ENCODE data around the gene HOXC4.

DNA sequence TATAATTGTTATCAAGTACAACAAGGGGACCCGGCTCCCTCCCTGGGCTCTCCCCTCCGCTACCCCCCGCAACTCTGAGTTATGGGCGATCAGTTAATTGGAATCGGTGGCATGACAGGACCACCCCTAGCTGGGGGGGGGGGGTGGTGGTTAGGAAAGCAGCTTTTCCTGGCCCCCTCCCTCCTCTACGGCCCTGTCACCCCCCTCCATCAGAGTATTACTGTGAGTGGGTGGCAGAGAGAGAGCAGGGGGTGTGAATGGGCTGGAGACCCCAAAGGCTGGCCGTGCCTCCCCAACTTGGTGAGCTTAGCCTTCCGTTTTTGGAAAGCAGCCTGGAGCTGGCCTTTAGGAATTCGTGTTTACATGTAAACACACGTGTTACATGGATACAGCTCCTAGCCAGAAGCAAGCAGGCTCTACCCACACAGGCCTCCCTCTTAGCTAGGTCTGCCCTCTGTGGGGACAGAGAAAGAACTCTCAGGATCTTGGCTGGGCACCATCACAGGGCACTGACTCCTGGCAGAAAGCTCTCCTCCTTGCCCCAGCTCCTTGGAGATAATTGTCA lies 1.1 kb upstream of the HOXC4 start:
- TF ChIP-seq POLR2A (IDR thresholded peaks at IDR 0.05; ENCODE audit: low read length) (no peak), SMC3 (IDR thresholded peaks at IDR 0.05) (no peak), KDM1A (IDR thresholded peaks at IDR 0.05; ENCODE audit: low read depth) (no peak), EP300 (IDR thresholded peaks at IDR 0.05) (no peak), RCOR1 (IDR thresholded peaks at IDR 0.05; ENCODE audit: low read depth, low read length) (no peak), CEBPB (IDR thresholded peaks at IDR 0.05) (no peak), MAZ (IDR thresholded peaks at IDR 0.05; ENCODE audit: borderline replicate concordance, low read depth, low read length) (no peak), TP53 (CRISPR knock-in tag; IDR thresholded peaks at IDR 0.05) (no peak), RNF2 (IDR thresholded peaks at IDR 0.05; ENCODE audit: borderline replicate concordance, low read depth) (no peak)
- TF ChIP-seq, protein P1, sequence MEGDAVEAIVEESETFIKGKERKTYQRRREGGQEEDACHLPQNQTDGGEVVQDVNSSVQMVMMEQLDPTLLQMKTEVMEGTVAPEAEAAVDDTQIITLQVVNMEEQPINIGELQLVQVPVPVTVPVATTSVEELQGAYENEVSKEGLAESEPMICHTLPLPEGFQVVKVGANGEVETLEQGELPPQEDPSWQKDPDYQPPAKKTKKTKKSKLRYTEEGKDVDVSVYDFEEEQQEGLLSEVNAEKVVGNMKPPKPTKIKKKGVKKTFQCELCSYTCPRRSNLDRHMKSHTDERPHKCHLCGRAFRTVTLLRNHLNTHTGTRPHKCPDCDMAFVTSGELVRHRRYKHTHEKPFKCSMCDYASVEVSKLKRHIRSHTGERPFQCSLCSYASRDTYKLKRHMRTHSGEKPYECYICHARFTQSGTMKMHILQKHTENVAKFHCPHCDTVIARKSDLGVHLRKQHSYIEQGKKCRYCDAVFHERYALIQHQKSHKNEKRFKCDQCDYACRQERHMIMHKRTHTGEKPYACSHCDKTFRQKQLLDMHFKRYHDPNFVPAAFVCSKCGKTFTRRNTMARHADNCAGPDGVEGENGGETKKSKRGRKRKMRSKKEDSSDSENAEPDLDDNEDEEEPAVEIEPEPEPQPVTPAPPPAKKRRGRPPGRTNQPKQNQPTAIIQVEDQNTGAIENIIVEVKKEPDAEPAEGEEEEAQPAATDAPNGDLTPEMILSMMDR (IDR thresholded peaks at IDR 0.05) = no peak
- TF ChIP-seq, protein P2, sequence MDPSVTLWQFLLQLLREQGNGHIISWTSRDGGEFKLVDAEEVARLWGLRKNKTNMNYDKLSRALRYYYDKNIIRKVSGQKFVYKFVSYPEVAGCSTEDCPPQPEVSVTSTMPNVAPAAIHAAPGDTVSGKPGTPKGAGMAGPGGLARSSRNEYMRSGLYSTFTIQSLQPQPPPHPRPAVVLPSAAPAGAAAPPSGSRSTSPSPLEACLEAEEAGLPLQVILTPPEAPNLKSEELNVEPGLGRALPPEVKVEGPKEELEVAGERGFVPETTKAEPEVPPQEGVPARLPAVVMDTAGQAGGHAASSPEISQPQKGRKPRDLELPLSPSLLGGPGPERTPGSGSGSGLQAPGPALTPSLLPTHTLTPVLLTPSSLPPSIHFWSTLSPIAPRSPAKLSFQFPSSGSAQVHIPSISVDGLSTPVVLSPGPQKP (IDR thresholded peaks at IDR 0.05; ENCODE audit: low read depth, low read length) = no peak
- TF ChIP-seq, protein P3, sequence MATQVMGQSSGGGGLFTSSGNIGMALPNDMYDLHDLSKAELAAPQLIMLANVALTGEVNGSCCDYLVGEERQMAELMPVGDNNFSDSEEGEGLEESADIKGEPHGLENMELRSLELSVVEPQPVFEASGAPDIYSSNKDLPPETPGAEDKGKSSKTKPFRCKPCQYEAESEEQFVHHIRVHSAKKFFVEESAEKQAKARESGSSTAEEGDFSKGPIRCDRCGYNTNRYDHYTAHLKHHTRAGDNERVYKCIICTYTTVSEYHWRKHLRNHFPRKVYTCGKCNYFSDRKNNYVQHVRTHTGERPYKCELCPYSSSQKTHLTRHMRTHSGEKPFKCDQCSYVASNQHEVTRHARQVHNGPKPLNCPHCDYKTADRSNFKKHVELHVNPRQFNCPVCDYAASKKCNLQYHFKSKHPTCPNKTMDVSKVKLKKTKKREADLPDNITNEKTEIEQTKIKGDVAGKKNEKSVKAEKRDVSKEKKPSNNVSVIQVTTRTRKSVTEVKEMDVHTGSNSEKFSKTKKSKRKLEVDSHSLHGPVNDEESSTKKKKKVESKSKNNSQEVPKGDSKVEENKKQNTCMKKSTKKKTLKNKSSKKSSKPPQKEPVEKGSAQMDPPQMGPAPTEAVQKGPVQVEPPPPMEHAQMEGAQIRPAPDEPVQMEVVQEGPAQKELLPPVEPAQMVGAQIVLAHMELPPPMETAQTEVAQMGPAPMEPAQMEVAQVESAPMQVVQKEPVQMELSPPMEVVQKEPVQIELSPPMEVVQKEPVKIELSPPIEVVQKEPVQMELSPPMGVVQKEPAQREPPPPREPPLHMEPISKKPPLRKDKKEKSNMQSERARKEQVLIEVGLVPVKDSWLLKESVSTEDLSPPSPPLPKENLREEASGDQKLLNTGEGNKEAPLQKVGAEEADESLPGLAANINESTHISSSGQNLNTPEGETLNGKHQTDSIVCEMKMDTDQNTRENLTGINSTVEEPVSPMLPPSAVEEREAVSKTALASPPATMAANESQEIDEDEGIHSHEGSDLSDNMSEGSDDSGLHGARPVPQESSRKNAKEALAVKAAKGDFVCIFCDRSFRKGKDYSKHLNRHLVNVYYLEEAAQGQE (IDR thresholded peaks at IDR 0.05) = no peak
- TF ChIP-seq, protein P4, sequence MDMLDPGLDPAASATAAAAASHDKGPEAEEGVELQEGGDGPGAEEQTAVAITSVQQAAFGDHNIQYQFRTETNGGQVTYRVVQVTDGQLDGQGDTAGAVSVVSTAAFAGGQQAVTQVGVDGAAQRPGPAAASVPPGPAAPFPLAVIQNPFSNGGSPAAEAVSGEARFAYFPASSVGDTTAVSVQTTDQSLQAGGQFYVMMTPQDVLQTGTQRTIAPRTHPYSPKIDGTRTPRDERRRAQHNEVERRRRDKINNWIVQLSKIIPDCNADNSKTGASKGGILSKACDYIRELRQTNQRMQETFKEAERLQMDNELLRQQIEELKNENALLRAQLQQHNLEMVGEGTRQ (IDR thresholded peaks at IDR 0.05) = no peak

All from A549 (cell line).